ENCODE measurements around the gene KRTAP5-4.
"Not testable (repeated sequence)": the region's sequence is repeated elsewhere in the genome, so short reads cannot be mapped to it uniquely, and the experiment has no call there.

The KRTAP5-4 gene

GRCh38 chr11:1636291-1636950 lies 14.5 kb upstream of the KRTAP5-4 start:
- DNase-seq = no peak

- no peak for DNase-seq
Observed at GRCh38 chr11:1633864-1634263, 11.9 kb upstream of the KRTAP5-4 start.

- DNase-seq = no peak
Observed at GRCh38 chr11:1632053-1632714, 10.2 kb upstream of the KRTAP5-4 start.

- no peak for DNase-seq
Observed at GRCh38 chr11:1631066-1631568, 9.2 kb upstream of the KRTAP5-4 start.

GRCh38 chr11:1630271-1630670 lies 8.3 kb upstream of the KRTAP5-4 start:
- DNase-seq = no peak

DNA sequence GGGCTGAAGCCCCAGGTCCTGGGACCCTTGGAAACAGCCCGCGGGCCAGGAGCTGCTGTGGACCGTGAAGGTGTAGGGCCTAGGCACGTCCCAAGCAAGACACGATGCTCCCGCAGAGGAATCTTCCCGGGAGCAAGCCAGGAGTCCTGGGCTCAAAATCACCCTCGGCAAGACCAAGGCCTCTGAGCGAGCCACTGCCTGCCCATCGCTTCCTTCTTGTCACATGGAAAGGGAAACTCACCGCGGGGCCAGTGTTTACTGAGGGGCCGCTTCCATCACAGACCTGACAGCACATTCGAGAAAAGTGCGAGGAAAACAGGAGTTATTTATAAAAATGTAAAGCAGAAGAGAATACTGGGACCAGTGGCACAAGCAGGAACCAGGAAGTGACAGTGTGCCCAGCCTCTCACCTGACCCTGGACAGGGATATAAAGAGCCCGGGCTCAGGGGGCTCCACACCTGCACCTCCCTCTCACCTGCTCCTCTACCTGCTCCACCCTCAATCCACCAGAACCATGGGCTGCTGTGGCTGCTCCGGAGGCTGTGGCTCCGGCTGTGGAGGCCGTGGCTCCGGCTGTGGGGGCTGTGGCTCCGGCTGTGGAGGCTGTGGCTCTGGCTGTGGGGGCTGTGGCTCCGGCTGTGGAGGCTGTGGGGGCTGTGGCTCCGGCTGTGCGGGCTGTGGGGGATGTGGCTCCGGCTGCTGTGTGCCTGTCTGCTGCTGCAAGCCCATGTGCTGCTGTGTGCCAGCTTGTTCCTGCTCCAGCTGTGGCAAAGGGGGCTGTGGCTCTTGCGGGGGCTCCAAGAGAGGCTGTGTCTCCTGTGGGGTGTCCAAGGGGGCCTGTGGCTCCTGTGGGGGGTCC lies 7.6 kb upstream of the KRTAP5-4 start, which contains the start of gene KRTAP5-5:
Gene KRTAP5-5, plus strand, starts transcription at position 450 of the 860 bp plus-strand sequence. Its CDS starts 66 bp downstream, at position 516.
- DNase-seq = no peak

GRCh38 chr11:1628506-1629325 lies 6.8 kb upstream of the KRTAP5-4 start:
- peak in 1 of 2 experiments; percentile 54 for DNase-seq

- no peak for DNase-seq
Observed at GRCh38 chr11:1625541-1625940, 3.6 kb upstream of the KRTAP5-4 start.

- no peak for DNase-seq
Observed at GRCh38 chr11:1624621-1625020, 2.7 kb upstream of the KRTAP5-4 start.

DNA sequence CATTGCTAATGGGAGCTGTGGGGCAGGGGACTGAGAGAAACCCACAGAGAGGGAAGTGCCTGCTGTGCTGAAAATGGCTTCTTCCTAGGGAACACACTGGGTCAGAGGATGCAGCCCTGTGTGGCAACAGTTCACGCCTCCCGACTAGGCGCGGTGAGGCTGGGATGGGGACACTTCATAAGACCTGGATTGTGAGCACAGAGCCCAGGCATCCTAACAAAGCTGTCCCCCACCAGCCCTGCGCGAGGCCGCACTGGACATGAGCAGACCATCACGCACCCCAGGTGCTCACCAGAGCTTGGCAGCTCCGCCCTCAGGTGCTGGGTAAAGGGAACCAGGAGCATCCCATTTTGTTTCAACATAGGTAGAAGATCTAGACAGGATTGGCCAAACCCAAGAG lies 1.8 kb upstream of the KRTAP5-4 start:
- DNase-seq = no peak

- no peak for DNase-seq
Observed at GRCh38 chr11:1619449-1619848, 2.5 kb downstream of the KRTAP5-4 start.

DNA sequence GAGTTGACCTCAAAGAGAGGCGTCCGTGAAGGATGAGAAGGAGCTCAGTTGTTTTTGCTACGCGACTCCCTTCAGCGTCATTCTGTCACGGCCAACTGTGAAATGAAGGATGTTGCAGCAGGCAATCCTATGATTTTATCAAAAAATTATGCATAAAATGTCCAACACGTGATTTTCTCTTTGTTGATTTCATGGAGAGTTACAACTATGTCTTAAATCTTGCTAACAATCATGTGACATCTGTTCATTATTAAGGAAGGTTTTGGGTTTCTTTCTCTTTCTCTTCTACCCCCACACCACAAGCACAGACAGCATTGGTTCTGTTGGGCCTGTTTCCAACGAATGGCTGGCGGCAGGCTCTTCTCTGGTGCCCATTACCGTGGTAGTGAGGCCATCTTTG lies 3.7 kb downstream of the KRTAP5-4 start:
- DNase-seq = no peak

DNA sequence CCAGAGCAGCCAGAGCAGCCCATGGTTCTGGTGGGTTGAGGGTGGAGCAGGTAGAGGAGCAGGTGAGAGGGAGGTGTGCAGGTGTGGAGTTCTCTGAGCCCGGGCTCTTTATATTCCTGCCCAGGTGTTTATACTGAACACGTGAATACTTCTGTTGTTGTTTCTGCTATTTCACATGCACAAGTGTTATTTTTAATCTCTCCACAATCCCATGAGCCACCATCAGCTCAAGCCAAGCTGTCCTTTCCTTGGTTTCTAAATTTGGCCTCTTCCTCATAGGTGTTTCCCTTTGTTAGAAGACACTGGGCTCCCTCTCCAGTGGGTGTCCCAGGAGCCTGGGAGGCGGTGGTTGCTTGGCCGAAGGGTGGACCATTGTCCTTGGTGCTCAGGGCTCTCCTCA lies 13.6 kb downstream of the KRTAP5-4 start, which contains the start of gene KRTAP5-3:
Gene KRTAP5-3, minus strand, starts transcription at position 101 of the 400 bp plus-strand sequence. Its CDS starts 78 bp downstream, at position 23.
- no peak for DNase-seq

DNA sequence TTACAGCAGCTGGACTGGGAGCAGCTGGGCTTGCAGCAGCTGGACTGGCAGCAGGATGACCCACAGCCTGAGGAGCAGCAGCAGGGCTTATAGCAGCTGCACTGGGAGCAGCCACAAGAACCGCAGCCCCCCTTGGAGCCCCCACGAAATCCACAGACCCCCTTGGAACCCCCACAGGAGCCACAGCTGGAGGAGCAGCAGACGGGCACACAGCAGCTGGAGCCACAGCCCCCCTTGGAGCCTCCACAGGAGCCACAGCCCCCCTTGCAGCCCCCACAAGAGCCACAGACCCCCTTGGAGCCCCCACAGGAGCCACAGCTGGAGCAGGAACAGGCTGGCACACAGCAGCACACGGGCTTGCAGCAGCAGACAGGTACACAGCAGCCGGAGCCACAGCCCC lies 14.0 kb downstream of the KRTAP5-4 start:
- not testable (repeated sequence) for DNase-seq

DNA sequence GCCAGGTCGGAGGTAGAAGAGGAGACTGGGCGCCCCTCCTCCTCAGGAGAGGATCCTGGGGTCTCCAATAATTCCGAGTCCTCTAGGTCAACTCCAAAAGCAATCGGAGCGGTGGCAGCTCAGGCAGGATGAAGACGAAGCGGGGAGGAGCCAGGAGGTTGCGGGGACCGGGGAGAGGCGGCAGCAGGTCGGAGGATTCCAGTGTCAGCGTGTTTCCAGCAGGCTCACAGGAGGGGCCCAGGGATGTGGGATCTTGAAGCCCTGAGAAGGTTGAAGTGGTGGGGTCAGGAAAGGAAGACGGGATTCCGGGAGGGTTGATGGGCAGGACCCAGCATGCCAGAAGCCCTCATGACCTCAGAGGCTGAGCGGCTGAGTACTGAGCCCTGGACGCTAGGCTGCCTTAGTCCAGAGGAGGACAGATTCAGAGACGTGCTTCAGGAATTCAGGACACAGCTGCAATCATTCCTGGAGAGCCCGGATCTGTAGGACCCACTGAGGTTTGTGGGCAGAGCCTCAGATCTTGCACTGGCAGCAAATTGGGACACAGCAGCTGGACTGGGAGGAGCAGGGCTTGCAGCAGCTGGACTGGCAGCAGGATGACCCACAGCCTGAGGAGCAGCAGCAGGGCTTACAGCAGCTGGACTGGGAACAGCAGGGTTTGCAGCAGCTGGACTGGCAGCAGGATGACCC lies 14.6 kb downstream of the KRTAP5-4 start:
- not testable (repeated sequence) for DNase-seq

DNA sequence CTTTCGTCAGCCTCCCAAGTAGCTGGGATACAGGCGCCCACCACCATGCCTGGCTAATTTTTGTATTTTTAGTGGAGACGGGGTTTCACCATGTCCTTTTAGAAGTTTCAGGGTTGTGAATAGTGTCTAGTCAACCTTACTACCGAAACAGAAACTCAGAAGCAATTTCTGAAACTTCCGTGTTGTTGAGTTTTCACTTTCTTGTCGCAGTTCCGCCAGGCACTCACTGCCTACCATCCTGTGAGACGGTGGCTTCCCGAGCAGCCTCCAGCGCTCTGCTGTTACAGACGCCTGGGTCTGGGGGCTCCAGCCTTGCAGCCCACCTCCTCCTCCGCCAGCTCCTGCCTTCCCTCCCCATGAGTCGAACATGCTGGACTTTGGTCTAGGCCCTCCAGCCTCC lies 16.0 kb downstream of the KRTAP5-4 start:
- DNase-seq = not testable (repeated sequence)

DNA sequence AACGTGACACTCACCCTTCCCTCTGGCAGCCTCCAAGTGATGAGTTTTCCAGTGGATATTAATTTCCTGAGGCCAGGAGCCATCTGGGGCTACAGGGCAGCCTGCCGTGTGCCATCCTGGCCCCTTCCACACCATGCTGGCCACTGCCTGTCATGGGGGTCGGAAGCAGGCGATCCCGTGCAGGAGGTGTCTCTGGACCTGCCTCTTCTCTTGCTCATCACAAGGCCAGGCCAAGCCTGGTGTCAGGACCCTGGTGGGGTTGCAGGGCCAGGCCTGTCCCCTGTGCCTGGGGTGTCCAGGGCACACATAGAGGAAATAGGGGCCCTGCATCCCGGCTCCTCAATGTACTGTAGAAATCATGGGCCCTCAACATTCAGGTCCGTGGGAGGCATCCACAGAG lies 17.2 kb downstream of the KRTAP5-4 start:
- no peak for DNase-seq

GRCh38 chr11:1604181-1604580 lies 17.8 kb downstream of the KRTAP5-4 start:
- DNase-seq = no peak

GRCh38 chr11:1603629-1604028 lies 18.3 kb downstream of the KRTAP5-4 start:
- no peak for DNase-seq

DNA sequence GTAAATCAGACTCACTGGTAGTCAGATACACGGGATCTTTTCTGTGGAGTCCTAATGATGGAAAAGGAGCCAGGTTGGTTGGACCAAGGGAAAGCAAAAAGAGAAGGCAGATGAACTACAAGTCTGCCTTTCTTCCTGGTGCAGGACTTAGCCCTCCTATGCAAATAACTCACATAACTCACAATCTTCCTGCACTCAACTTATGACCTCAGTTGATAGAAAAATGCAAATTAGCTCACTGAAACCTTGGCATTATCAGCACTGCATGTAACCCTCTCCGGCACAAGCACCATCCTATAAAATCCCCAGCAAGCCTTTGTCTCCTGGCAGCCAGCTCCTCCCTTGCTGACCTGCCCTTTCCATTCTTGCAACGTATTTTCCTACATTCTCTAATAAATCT lies 20.3 kb downstream of the KRTAP5-4 start:
- DNase-seq = not testable (repeated sequence)

DNA sequence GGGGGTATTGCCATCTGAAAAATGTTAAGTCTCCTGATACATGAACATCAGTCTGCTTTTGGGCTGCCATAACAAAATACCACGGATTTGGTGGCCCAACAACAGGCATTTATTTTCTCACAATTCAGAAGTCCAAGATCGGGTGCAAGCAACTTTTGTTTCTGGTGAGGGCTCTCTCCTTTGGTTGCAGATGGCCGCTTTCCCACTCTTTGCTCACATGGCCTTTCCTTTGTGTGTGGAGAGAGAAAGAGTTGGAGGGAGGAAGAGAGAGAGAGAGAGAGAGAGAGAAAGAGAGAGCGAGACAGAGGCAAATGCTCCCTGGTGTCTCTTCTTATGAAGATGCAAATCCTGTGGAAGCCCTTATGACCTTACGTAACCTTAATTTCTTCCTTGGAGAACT lies 21.3 kb downstream of the KRTAP5-4 start:
- no peak for DNase-seq

- no peak for DNase-seq
Observed at GRCh38 chr11:1598816-1599215, 23.1 kb downstream of the KRTAP5-4 start.

All from NCI-H1930 (cell line).